ENCODE measurements around the gene CRYGA.

CRYGA gene

GRCh38 chr2:208163489-208163888, at the start of gene CRYGA:
Gene CRYGA (minus strand): TSS chr2:208163589. CDS start chr2:208163556, 33 bp downstream.
- TF ChIP-seq ZNF274 (IDR thresholded peaks at IDR 0.05; ENCODE audit: low read depth, low read length) = no peak
- H3K4me3 ChIP-seq (ENCODE audit: low read length) = no peak within 1 kb of the TSS

GRCh38 chr2:208210688-208211451, 47.5 kb upstream of the CRYGA start:
- no peak overlapping the region for H3K4me3 ChIP-seq (ENCODE audit: low read length)
- no peak for TF ChIP-seq ZNF274 (IDR thresholded peaks at IDR 0.05; ENCODE audit: low read depth, low read length)

GRCh38 chr2:208208335-208209085, 45.1 kb upstream of the CRYGA start:
- no peak for TF ChIP-seq ZNF274 (IDR thresholded peaks at IDR 0.05; ENCODE audit: low read depth, low read length)
- H3K4me3 ChIP-seq (ENCODE audit: low read length) = no peak overlapping the region

- no peak overlapping the region for H3K4me3 ChIP-seq (ENCODE audit: low read length)
- no peak for TF ChIP-seq ZNF274 (IDR thresholded peaks at IDR 0.05; ENCODE audit: low read depth, low read length)
Observed at GRCh38 chr2:208207769-208208168, 44.4 kb upstream of the CRYGA start.

- no peak overlapping the region for H3K4me3 ChIP-seq (ENCODE audit: low read length)
- TF ChIP-seq ZNF274 (IDR thresholded peaks at IDR 0.05; ENCODE audit: low read depth, low read length) = no peak
Observed at GRCh38 chr2:208204166-208204565, 40.8 kb upstream of the CRYGA start.

GRCh38 chr2:208195531-208195930, 32.1 kb upstream of the CRYGA start:
- no peak overlapping the region for H3K4me3 ChIP-seq (ENCODE audit: low read length)
- TF ChIP-seq ZNF274 (IDR thresholded peaks at IDR 0.05; ENCODE audit: low read depth, low read length) = no peak

GRCh38 chr2:208192611-208193236, 29.3 kb upstream of the CRYGA start:
- H3K4me3 ChIP-seq (ENCODE audit: low read length) = no peak overlapping the region
- no peak for TF ChIP-seq ZNF274 (IDR thresholded peaks at IDR 0.05; ENCODE audit: low read depth, low read length)

- TF ChIP-seq ZNF274 (IDR thresholded peaks at IDR 0.05; ENCODE audit: low read depth, low read length) = no peak
- H3K4me3 ChIP-seq (ENCODE audit: low read length) = no peak within 1 kb of the TSS
Observed at GRCh38 chr2:208189810-208190503, 26.6 kb upstream of the CRYGA start, which contains the start of gene C2orf80. Gene C2orf80 (minus strand): TSS chr2:208190030. CDS start chr2:208186986, 3,044 bp downstream.

- H3K4me3 ChIP-seq (ENCODE audit: low read length) = no peak overlapping the region
- TF ChIP-seq ZNF274 (IDR thresholded peaks at IDR 0.05; ENCODE audit: low read depth, low read length) = no peak
Observed at GRCh38 chr2:208189069-208189809, 25.9 kb upstream of the CRYGA start.

- no peak for TF ChIP-seq ZNF274 (IDR thresholded peaks at IDR 0.05; ENCODE audit: low read depth, low read length)
Observed at GRCh38 chr2:208186893-208187292, 23.5 kb upstream of the CRYGA start.

GRCh38 chr2:208186465-208186864, 23.1 kb upstream of the CRYGA start:
- no peak for TF ChIP-seq ZNF274 (IDR thresholded peaks at IDR 0.05; ENCODE audit: low read depth, low read length)
- H3K4me3 ChIP-seq (ENCODE audit: low read length) = no peak overlapping the region

More at GRCh38 chr2:208186893-208187292, 23.5 kb upstream of the CRYGA start:
- no peak overlapping the region for H3K4me3 ChIP-seq (ENCODE audit: low read length)

- H3K4me3 ChIP-seq (ENCODE audit: low read length) = no peak overlapping the region
Observed at GRCh38 chr2:208183972-208184705, 20.8 kb upstream of the CRYGA start.

GRCh38 chr2:208183526-208183925, 20.1 kb upstream of the CRYGA start:
- no peak for TF ChIP-seq ZNF274 (IDR thresholded peaks at IDR 0.05; ENCODE audit: low read depth, low read length)
- no peak overlapping the region for H3K4me3 ChIP-seq (ENCODE audit: low read length)

More at GRCh38 chr2:208183972-208184705, 20.8 kb upstream of the CRYGA start:
- no peak for TF ChIP-seq ZNF274 (IDR thresholded peaks at IDR 0.05; ENCODE audit: low read depth, low read length)

Data from GM08714 (cell line).